Activated T-cell treated with anti-CD3 and anti-CD28 coated beads for 4 hours (primary cell): ENCODE data around the gene TIMP3.

Experiments used
- DNase-seq: peaks from one replicate; pipeline ENCODE4 v3.0.0-alpha.2; 2020

TIMP3 gene

DNA sequence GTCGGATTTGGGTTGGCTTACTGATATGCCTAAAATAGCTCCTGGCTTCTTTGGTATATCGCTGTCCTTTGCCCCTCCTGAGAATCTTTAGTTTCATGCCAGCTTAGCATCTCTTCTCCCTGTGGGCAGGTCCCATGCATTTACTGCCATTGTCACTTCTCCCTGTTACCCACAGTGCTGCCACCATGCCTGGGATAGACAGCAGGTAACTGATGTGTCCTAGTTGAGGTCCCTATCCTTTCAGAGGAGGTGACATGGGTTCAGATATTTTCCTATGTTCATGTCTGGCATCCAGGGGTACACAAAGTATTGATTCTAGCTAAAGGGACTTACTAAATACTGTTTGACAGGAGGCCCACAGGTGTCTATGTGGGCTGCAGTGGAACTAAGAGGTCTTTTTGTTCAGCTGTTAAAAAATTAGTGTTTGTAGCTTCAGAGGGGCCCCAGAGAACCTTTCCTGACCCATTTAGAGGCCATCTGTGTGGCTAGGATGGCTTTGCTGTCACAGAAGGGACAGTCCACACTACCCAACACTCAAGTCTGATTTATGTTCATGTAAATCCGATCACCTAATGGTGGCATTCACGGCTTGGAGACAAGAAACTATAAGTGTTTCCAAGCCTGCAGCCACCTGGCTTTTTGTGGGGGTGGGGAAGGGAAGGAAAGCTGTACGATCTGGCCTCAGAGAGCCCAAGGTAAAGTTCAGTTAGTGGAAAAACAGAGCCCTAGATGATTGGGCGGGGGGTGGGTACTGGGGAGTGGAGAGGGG is 8.5 kb downstream of the TIMP3 start:
- no peak for DNase-seq

DNA sequence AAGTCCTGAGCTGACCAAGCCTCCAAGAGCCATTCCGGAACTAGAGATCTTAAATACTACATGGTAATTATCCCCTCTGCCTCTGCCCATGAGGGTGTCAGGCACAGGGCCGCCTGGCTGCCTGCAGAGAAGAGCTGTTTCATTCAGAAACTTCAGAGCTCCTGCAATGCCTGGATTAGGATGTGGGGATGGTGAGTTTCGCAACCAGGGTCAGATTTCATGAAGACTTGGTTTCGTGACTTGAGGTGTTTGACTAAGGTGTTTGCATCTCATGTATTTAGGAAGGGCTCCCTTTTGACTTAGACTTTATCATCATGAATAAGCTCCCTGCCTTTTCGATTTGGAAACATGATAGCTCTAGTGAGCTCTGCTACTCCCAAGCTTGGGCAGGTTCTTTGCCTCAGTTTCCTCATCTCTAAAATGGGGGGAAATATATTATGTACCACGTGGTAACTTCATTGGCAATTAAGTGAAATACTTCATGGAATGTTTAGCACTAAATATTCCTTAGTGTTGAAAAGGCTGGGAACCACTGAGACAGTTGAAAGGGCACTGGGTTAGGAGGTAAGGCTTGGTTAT is 9.1 kb downstream of the TIMP3 start:
- DNase-seq, result no peak

DNA sequence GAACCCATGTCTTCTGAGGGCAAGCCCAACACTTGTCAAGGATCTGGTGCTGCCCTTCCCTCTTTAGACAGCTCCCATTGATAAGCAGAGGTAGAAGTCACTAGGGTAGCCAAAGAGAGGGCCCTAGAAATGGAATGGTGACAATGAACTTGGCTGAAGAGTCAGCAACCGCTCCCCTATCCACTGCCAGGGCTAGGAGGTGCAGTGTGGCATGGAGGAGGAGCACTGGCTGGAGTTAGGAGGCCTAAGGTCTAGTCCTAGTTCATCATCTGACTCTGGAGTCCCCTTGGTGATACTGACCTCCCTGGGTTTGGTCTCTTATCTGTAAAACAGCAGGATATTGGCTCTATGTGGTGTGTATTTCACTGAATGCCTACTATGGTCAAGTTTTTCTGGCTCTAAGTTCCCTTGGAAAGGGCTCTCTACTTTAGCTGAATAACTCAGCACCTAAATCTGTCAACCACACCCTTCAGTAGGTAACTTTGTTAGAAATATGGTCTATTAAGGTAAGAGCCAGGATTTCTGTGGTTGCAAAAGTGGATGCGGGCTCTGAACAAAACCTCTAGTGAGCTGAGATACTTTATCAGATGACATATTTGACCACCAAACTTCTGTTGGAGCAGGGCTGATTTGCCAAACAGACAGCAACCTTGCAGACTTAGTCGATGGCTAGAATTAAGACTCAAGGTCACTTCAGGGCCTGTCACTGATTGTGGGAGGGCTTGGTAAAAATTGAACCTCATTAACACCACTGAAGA is 10.5 kb downstream of the TIMP3 start:
- no peak for DNase-seq

DNA sequence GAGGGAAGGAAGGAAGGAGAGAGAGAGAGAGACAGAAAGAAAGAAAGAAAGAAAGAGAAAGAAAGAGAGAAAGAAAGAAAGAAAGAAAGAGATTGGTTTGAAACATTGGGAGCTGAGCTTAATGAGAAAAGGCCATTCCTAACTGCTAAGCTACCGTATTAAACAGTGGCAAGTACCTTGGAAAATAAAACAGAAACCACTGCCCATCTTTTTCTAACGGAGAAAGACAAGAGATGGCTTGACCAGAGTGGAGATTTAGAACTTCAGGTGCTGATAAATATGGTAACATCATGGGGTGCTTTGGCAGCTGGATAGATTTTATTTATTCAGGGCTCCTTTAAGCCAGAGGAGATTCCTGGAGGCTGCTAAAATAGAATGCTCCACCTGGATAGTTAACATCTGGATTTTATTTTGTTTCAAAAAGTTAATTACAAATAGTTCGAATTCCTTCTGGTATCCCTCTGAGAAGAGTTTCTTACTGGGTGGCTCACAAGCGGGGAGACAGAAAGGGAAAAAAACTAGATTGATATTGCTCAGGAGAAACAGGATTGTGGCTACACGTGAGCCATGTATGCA is 12.9 kb downstream of the TIMP3 start:
- DNase-seq, result no peak

DNA sequence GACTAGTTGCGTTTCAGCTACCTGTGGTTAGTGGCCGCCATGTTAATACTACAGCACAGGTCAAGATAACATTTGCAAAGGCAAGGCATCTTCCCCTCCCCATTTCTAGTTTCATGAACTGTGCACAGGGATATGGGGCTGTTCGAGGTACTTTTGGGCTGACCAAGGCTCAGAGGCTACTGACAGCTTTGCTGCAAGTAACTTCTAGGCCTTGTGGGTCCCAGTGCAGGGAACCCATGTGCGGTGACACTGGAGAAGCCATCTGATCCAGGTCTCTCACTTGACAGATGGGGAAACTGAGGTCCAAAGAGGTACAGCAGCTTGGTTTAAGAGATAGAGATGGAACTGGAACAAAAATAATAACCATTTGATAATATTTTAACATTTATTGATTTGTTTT is 13.6 kb downstream of the TIMP3 start:
- no peak for DNase-seq

DNA sequence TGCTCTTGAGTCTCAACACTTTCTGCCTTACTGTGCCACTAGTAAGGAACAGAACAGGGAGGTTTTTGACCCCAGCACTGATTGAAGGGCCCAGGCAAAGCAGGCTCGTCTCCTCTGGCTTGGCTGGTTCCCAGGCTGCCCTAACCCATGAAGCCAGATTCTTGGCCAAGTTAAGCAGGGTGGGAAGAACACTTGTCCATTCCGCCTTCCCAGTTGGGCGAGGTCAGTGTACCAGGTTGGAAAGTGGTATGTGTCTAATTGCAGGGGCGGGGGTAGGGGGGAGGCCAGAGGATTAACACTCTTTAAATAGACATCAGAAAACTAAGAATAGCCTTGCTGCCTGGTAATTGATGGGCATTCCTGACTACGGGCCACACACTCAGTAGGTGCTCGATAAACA is 14.4 kb downstream of the TIMP3 start:
- DNase-seq, result no peak

DNA sequence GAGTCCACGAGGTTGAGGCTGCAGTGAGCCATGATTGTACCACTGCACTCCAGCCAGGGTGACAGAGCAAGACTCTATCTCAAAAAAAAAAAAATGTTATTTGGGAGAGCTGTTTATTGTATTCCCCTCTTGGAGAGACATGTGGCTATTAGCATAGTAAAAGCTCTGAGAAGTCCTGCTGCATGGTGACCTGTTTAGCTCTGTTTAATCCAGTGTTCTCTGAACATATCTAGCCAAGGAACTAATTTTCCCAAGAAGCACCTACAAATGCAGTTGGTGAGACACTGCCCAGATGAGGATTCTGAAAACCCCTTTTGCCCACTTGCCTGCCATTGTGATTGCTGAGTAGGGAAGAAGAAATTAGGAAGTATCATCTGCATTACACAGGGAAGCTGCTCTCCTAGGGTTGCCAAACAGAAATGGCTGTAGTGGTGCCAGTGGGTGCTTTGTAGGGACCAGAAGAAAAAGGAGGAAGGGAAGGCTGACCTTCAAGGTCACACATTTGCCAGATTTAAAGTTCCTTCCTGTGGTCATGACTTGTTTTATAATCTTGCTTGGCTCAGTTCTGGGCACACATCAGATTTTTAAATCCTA is 15.7 kb downstream of the TIMP3 start:
- no peak for DNase-seq

DNA sequence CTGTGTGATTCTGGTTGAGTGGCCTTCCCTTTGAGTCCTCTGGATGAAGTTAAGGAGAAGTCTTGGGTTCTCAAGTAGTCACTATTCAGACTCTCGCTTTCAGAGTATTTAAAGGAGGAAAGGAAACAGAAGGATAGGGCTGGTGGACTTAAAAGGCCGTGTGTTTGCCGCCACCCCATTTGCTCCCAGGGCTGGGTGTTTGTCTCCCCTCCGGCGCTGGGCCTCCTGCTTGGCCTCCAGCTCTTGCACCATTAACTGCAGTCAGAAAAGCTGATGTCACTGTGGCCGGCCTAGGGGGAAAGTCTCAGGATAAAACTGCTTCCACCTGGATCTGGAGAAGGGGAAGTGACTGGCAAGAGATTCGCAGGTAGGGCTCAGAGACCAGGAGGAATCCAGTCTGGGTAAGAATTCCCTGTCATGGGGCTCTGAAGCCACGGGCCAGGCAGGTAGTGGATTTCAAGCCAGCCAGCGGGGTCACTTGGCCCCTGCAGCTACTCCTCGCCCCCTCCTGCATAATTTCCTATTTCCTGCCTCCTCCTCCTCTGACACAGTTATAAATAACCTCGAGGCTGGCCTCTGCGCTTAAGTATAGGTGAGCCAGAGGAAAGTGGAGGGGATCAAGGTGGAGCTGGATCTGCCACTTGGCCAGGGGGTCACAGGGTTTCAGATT is 17.1 kb downstream of the TIMP3 start:
- no peak for DNase-seq

DNA sequence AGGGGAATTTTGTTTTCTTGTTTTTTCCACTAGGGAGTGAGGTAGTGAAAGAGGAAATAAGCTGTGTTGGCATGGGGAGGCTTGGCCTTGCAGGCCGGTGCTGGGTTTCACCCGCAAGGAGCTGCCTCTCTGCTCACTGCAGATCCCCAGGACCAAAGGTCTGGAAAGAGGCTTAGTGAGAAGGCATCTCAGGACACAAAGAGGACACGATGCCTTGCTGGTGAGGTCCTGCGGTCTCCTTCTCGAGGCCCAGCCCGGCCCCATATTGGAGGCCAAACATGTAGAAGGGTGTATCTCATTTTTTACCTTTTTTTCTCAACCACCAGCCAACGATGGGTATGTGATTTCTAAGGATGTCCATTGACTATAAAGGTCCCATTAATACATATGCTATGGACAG is 17.6 kb downstream of the TIMP3 start:
- no peak for DNase-seq

DNA sequence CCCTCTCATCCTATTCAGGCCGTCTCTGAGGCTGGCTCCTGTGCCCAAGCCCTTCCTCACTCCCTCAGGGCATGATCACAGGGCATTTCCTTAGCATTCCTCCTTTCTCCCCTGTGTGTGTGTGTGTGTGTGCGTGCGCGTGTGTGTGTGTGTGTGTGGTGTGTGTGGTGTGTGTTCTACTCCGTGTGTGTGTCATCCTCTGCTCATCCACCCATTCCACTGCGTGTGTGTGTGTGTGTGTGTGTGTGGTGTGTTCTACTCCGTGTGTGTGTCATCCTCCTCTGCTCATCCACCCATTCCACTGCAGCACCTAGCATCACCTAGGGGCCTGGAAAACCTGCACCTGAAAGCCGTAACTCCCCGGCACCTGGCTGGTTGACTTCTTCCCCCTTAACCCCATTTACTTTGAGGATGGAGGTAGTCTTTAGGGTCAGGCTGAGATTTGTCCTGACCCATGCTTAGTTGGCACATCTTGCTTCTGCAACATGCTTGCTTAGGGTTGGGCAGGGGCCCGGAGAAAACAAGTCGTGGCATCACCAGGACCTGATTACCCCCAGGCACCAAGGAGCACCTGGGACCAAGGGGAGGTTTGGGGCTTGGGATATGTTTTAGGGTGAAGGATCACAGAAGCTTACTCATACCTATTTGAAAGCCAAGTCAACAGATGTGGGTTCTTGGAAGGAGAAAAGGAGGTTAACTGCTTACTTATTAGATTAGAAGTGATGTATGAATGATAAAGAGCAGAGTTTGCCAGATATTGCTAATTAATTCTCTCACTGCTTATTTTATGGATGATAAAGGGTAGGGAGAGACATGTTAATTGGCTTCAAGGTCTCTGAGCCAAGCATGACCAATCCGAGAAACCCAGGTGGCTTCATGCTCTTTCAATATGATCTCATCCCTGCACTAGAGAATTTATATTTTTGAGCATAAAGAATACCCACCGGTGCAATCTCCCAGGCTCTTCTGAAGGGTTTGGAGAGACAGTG is 18.9 kb downstream of the TIMP3 start:
- no peak for DNase-seq

DNA sequence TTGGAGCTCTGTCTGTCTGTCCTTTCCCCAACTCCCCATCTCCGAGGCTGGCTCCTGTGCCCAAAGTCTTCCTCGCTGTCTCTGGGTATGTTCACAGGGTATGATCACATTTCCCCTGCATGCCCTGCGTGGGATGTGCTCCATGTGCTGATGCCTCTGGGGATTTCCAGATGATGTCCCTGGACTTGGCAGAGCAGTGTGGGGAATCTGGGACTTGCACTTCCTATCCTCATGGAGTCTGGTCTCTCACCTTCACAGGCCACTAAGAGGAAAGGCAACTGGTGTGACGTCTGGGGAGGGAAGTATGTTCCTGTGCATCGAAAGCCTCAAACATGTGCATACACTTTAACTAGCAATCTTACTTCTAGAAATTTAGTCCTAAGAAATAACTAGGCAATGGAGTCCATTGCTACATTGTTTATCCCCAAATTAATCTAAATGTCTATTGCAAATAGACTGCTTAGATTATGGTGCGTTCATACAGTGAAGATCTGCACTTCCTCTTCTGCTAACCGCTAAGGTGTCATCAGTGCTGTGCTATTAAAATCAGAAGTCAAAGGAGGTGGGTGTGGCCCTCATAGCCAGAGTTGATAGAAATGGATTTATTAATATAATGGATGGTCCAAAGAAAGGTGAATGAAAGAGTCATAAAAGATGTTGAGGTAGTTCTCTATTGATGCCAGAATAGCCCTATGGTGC is 20.8 kb downstream of the TIMP3 start:
- DNase-seq, result no peak

DNA sequence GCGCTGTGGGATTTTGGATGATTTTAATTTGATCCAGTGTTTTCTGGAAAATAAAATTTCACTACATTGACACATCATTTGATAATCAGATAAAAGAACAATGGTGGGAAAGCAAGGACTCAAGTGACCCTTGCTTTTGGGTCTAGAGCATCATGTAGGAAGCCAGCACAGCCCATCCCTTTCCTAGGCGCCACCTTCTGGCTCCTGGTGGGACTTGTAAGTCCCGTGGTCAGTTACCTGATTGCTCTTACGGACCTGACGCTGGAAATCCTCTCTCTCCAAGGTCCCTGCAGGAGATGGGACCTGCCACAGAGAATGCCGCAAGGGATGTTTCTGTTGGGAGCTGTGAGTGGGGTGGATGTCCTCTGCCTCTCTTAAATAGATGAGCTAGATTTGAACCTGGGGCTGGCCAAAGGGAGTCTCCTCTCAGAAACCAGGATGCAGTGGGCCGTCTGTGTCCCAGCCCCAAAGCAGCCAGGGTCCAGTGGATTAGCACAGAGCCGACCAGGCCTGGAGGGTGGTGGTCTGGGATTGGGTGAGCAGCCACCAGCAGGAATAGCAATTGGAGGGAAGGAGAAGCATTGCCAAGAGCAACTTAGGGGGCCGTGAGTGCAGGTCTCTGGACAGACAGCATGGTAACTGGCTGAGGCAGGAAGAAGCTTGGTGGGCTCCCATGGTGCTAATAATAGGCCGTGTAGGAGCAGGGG is 21.7 kb downstream of the TIMP3 start:
- no peak for DNase-seq

DNA sequence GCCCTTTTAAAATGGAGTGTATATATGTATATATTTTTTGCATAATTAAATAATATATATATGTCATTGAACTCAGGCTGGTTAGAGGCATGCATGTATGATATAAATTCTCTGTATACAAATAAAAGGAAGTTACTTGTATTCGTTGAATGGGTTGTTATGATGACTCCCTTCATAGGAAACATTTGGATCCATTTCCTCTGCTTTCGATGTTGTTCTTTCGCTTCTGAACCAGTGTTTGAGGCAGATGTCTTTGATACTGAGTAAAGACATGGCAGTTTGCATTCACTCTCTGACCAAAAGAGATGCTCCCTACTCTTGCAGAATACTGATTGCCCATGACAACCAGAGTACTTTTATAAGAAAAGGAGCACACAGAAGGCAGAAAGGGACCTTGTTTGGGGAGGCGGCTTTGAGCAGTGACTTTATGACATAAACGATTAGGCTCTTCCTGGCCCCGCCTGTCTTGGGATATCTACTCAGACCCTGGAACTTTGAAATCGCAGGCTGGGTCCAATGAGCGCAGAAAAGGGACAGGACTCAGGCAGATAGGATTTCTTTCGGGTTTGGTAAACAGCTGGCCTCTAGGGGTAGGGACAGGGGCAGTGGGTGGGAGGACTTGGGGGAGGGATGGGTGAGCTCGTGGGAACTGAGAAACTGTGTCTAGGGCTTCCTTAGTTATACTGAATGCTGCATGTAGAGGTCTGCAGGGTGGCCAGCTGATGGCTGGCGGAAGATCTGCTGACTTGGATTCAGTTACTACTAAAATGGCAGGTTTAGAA is 23.2 kb downstream of the TIMP3 start:
- no peak for DNase-seq

DNA sequence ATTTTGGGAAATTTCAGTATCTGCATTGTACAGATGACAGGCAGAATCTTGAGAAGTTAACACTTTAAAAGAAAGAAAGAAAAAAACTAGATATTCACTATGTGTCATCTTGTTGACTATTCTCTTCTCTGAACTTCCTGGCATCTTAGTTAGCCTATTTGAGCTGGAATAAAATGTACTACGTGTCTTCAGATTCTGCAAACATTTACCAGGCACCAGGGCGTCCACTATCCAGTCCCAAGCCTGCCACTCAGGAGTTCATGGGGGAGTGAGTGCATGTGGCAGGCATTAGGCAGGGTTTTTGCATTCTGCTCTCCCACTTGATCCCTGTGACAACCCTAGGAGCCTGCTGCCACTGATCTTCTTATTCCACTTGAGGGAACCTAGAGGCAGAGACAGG is 25.0 kb downstream of the TIMP3 start:
- no peak for DNase-seq

DNA sequence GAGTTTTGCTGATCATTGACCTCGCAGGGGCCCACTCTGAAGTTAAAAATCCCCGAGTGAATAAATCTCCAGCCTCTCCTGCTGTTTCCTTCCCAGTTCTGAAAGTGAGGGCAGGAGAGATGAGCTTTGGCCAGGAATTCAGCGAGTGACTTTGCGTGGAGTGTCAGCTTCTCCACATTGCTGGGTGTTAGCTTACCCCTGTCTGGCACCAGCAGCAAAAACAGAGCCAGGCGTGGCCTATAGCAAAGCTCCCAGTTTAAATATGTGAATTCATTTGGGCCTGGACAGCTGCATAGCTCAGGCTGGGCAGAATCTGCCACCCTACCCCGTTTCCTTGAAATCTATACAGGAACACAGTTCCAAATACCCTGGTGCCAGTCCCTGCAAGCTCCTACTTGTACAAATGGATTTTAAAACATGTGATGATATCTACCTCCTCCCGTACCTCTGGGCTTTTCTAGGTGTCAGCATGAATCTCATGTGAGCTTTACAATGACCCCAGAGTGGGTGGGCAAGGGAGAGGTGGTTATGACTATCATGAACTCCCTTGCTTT is 25.6 kb downstream of the TIMP3 start:
- no peak for DNase-seq

DNA sequence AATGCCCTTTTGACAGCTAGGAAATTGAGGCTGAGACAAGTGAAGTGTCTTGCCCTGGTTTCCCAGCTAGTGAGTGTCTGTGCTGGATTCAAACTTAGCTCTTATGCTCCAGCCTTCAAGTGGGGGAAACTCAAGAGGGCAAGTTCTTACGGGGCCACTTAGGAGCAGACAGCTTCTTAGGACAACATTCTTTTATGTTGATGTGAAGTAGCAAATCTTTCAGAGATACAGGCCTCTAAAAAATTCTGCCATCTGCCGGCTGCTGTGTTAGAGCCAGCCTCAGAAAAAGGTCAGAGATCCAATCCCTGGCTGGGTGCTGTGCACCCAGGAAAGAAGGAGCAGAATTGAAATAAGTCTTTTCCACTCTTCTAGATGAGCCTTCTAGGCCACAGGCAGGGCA is 26.6 kb downstream of the TIMP3 start:
- DNase-seq, result no peak

DNA sequence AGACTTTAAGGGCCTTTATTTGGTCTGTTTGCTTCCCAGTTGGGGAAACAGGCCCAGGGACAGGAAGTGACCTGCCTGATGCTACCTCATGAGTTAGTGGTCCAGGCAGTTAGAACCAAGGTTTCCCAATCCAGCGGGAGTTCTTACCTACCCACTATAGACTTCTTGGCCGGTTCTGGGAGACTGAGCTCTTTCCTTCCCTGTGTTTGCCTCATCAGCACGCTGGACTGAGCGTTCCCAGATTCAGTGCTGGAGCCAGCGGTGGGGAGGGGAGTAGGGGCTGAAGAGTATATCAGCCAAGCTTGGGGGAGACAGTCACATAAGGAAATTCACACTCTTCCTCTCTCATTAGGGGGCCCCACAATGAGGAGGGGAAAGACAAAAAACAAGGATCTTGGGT is 27.1 kb downstream of the TIMP3 start:
- no peak for DNase-seq

DNA sequence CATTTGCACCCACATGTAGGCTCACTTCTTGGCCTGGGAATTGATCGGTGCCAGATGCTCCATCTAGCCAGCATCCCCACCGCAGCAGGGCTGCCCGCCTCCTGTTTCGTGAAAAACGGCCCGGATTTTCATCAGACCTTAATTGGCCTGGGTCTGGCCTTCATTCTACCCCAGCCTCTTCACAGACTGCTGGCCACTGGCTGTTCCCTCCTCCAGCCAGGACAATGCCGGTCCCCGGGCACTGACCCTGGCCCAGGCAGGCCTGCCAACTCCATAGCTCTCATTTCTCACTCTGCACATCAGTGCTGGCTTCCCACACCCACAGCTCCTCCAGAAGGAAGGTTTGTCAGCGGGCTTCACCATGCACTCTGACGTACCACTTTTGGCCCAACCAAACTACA is 27.9 kb downstream of the TIMP3 start:
- no peak for DNase-seq

DNA sequence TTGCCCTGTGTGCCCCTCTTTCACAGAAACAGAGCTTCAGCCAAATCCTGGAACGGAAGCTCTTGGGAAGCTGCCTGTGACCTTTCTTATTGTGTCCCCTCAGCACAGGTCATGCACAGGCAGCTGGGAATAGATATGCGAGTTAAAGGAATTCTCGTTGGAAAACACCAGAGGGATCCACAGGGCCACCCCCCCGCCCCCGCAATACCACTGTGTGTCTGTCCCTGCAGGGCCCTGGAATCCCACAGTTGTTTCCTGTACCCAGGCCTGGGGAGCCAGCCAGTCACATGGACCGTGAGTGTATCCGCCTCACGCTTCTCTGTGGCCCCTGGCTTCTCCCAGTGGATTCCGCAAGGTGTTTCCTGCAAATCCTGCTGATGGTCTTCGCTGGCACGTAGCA is 29.0 kb downstream of the TIMP3 start:
- no peak for DNase-seq
